Adrenal gland (tissue), 12 donors: Measurements from ENCODE around the gene TFE3. TPM values are rescaled to one million over a fixed set of nuclear protein-coding genes. Genes with fewer than 3 reads are reported as not detected.

Source experiments
- DNase-seq, 7 donors: peaks; one replicate each; pipeline ENCODE4 v3.0.0-alpha.2; 2019 to 2020
- H3K27ac ChIP-seq, 5 donors: fragments of 200-600 bp; sonication (generic) in 4 of 5; 1 replicate in 3 of 5; 2 replicates in 2 of 5; pipeline versions ENCODE4 v1.5.1 to v1.8.0; 2016 to 2020; ENCODE audit warnings: mild to moderate bottlenecking in 1 of 5
- H3K27me3 ChIP-seq: fragments of 200-600 bp; 2 replicates; pipeline ENCODE4 v1.8.0; 2021
- H3K36me3 ChIP-seq, 2 donors: fragments of 200-600 bp; replicated peaks in 1 of 2; 1 replicate in 1 of 2; 2 replicates in 1 of 2; pipeline versions ENCODE4 v1.5.1 to v1.8.0; 2018 to 2022
- H3K4me1 ChIP-seq, 2 donors: fragments of 200-600 bp; replicated peaks in 1 of 2; 1 replicate in 1 of 2; 2 replicates in 1 of 2; pipeline versions ENCODE4 v1.5.1 to v1.8.0; 2018 to 2021
- H3K4me3 ChIP-seq, 4 donors: fragments of 200-600 bp; sonication (generic) in 3 of 4; one replicate each; pipeline ENCODE4 v1.5.1; 2016 to 2018
- H3K9me3 ChIP-seq, 3 donors: fragments of 200-600 bp; sonication (generic) in 1 of 3; replicated peaks in 1 of 3; 1 replicate in 2 of 3; 2 replicates in 1 of 3; pipeline versions ENCODE4 v1.5.1 to v1.8.0; 2016 to 2021
- CTCF ChIP-seq, 6 experiments: fragments of 450-650 bp in 4 of 6; fragments of 200-600 bp in 2 of 6; sonication (generic) in 1 of 6; IDR thresholded peaks; 1 replicate in 5 of 6; 2 replicates in 1 of 6; pipeline versions ENCODE4 v1.5.1 to v1.8.0; 2016 to 2021; ENCODE audit warnings: antibody characterized with exemption in 6 of 6, mild to moderate bottlenecking in 2 of 6, moderate library complexity in 1 of 6
- POLR2A ChIP-seq, 2 donors: fragments of 450-650 bp; IDR thresholded peaks; one replicate each; pipeline ENCODE4 v1.6.1; 2017; ENCODE audit warnings: antibody characterized with exemption in 2 of 2, mild to moderate bottlenecking in 2 of 2, moderate library complexity in 1 of 2
- WGBS, 4 donors: extraction: QIAGEN DNeasy Blood & Tissue Kit in 2 of 4; methylation state at CpG; one replicate each; pipeline versions ENCODE4 v1.1.5 to v1.1.7; 2013 to 2017; 5-methylcytosine and 5-hydroxymethylcytosine counted together
- intact Hi-C, 2 donors: fragments of 100-400 bp; cut with DNase I; formaldehyde crosslinking; loops; one replicate each; pipeline versions ENCODE4 v1.14.1 to v1.15.0; 2022 to 2023
- polyA plus RNA-seq, 3 donors: library from polyadenylated mRNA; stranded (reverse); fragments of 200-250 nt in 2 of 3; fragments of 350-450 nt in 1 of 3; fragmentation: Illumina TruSeq in 1 of 3; extraction: RNeasy Lipid Tissue Mini Kit (QIAGEN cat#74804) in 1 of 3; gene quantifications; one replicate each; pipeline ENCODE4 v1.2.3, GENCODE V29; 2013 to 2014
- total RNA-seq, 9 donors: library from RNA; depleted of rRNA in 4 of 9; stranded (reverse); fragments of >200 nt in 4 of 9; fragments of 120-200 nt in 1 of 9; fragmentation: NEBNext Ultra II Directional in 1 of 9; extraction: Animal tissue kit (Norgen Biotek cat#: 25700) in 1 of 9; gene quantifications; one replicate each; pipeline versions ENCODE4 v1.1.0 to v1.2.4, GENCODE V29; 2013 to 2023
- donor health status: healthy with polysubstance abuse.
- donor health status: Bipolar disorder and iron deficiency.
- donor health status: DM: yes; HTN: yes; CAD: no.
- donor health status: DM: no; HTN: no; CAD: no.
- donor health status: DM: no; HTN: no; CAD: no.
- donor health status: DM: yes; HTN: yes; CAD: no.

Gene TFE3
- total and polyA plus RNA-seq, 12 donors, result 32.7 to 168 (median 88.4) TPM

DNA sequence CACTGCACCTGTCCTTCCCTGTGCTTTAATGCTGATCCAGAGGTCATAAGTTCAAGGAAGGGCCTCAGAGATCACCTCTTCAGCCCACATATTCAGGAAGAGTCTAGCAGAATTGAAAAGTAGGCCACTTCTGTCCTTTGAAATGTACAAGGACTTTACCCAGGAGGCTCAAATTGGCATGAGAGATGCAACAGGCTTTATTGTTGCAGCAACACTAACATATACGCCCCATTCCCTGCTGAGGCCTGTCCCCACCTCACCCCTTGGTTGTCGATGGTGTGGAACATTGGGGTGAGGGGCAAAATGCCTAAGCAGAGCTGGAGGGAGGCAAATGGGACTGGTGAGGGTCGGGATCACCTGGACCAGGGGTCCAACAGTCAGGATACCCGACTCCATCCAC, 27.8 kb upstream of the TFE3 start:
- Histone ChIP-seq H3K9me3 (no peaks in the 10 kb centered on the region), H3K27me3 (no peaks in the 10 kb centered on the region), H3K27ac (no peak overlapping the region), H3K36me3 (no peaks in the 10 kb centered on the region), H3K4me3 (no peak overlapping the region), H3K4me1 (no peaks in the 10 kb centered on the region)
- 66 to 100% (median 85%) methylated on average over 3 to 4 of the region's 4 CpGs for WGBS, 4 donors
- intact Hi-C loops, result no loop called here
- DNase-seq, result no peak
- TF ChIP-seq POLR2A (IDR thresholded peaks at IDR 0.05) (no peak), CTCF (IDR thresholded peaks at IDR 0.05) (no peak)

DNA sequence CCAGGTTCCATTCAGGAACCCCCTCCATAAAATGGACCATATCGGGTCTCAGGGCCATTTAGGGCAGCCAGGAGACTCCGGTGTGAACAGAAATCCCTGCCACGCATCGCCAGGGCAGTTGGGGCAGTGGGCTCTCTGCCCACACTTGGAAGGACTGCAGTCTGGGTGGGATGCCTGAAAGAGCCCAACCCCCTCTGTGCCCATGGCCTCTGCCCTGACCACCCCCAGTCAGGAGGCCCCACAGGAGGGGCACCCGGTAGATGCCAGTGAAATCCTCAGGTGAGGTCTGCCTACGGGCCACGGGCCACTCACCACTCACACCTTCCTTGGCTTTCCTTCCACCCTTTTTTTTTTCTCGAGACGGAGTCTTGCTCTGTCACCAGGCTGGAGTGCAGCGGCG, 25.9 kb upstream of the TFE3 start:
- DNase-seq, result no peak
- intact Hi-C loops, result no loop called here
- H3K36me3 ChIP-seq, result no peaks in the 10 kb centered on the region
- WGBS, 4 donors, result 91 to 95% (median 92%) methylated on average over 7 to 11 of the region's 11 CpGs
- no peak for TF ChIP-seq POLR2A (IDR thresholded peaks at IDR 0.05)
- no peak for TF ChIP-seq CTCF (IDR thresholded peaks at IDR 0.05)
- no peak overlapping the region for H3K4me3 ChIP-seq
- no peak overlapping the region for H3K27ac ChIP-seq
- H3K4me1 ChIP-seq, result no peaks in the 10 kb centered on the region
- no peaks in the 10 kb centered on the region for H3K27me3 ChIP-seq
- H3K9me3 ChIP-seq, result no peaks in the 10 kb centered on the region

DNA sequence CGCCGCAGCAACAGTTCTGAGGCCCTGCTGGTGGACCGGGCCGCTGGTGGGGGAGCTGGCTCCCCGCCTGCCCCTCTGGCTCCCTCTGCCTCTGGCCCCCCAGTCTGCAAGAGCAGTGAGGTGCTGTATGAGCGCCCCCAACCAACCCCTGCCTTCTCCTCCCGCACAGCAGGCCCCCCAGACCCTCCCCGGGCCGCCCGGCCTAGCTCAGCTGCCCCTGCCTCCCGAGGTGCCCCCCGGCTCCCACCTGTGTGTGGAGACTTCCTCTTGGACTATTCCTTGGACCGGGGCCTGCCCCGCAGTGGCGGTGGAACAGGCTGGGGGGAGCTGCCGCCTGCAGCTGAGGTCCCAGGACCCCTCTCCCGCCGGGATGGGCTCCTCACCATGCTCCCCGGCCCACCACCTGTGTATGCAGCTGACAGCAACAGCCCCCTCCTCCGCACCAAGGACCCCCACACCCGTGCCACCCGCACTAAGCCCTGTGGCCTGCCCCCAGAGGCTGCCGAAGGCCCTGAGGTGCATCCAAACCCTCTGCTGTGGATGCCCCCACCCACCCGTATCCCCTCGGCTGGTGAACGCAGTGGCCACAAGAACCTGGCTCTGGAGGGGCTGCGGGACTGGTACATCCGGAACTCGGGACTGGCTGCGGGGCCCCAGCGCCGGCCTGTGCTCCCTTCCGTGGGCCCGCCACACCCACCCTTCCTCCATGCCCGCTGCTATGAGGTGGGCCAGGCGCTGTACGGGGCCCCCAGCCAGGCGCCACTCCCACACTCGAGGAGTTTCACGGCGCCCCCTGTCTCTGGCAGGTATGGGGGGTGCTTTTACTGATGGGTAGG, 24.3 kb upstream of the TFE3 start:
- WGBS, 4 donors, result 82 to 92% (median 85%) methylated on average over 6 to 39 of the region's 41 CpGs; no CpG with 5 or more reads in 1 of the 4 donors
- TF ChIP-seq POLR2A (IDR thresholded peaks at IDR 0.05), result no peak
- TF ChIP-seq CTCF (IDR thresholded peaks at IDR 0.05), result no peak
- H3K4me3 ChIP-seq, result no peak overlapping the region
- H3K9me3 ChIP-seq, result no peaks in the 10 kb centered on the region
- intact Hi-C loops, result no loop called here
- H3K4me1 ChIP-seq, result no peaks in the 10 kb centered on the region
- H3K27ac ChIP-seq, result no peak overlapping the region
- no peak for DNase-seq
- no peaks in the 10 kb centered on the region for H3K27me3 ChIP-seq
- no peaks in the 10 kb centered on the region for H3K36me3 ChIP-seq

DNA sequence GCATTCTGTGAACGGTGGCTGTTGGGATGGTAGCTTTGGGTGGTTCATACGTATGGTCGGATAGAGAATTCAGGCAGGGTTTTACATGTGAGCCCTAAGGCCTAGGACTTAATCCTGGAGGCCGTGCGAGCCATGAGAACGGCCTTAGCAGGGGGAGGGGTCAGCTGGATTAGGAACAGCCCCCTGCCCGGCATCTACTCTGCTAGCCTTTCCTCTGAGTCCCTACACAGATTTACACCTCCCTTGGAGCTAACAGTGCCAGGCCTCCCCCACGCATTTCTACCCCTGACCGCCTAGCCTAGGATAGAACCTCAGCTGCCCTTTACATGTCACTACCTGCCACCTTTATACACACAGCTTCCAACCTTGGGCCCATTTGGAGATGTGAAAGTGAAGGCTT, 23.5 kb upstream of the TFE3 start:
- no peak for TF ChIP-seq POLR2A (IDR thresholded peaks at IDR 0.05)
- no peak for TF ChIP-seq CTCF (IDR thresholded peaks at IDR 0.05)
- H3K4me1 ChIP-seq, result no peaks in the 10 kb centered on the region
- H3K9me3 ChIP-seq, result no peaks in the 10 kb centered on the region
- DNase-seq, result no peak
- no peak overlapping the region for H3K4me3 ChIP-seq
- H3K27ac ChIP-seq, result no peak overlapping the region
- intact Hi-C loops, result no loop called here
- H3K27me3 ChIP-seq, result no peaks in the 10 kb centered on the region
- no peaks in the 10 kb centered on the region for H3K36me3 ChIP-seq
- WGBS, 4 donors, result 74 to 94% (median 78%) methylated on average over 6 to 9 of the region's 9 CpGs
